GM19397 (cell line): ENCODE measurements around the gene SCG3.
"Not testable (repeated sequence)": the region's sequence is repeated elsewhere in the genome, so short reads cannot be mapped to it uniquely, and the experiment has no call there.

ENCODE experiments used
- ATAC-seq: cut with Tn5 transposase; IDR thresholded peaks from one replicate; pipeline ENCODE4 v1.9.1; 2021; ENCODE audit warnings: mild to moderate bottlenecking, moderate library complexity; ENCODE audit not compliant: unreplicated experiment

SCG3 gene

DNA sequence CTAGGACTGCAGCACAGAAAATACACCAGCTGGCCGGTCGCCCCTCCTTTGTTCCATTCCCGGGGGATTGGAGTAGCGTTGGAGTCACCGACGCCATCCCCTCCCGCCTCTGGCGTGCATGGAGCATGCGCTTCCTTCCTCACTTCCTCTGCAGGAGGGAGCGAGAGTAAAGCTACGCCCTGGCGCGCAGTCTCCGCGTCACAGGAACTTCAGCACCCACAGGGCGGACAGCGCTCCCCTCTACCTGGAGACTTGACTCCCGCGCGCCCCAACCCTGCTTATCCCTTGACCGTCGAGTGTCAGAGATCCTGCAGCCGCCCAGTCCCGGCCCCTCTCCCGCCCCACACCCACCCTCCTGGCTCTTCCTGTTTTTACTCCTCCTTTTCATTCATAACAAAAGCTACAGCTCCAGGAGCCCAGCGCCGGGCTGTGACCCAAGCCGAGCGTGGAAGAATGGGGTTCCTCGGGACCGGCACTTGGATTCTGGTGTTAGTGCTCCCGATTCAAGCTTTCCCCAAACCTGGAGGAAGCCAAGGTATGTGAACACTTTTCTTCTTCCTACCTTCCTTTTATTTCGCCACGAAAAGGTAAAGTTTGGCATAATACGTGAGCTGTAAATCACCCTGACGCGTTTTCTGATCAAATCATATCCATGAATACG, at the start of gene SCG3:
Gene SCG3 (plus strand): TSS at position 201 of the 661 bp plus-strand sequence. CDS start 253 bp downstream, at position 454.
- no peak for ATAC-seq

DNA sequence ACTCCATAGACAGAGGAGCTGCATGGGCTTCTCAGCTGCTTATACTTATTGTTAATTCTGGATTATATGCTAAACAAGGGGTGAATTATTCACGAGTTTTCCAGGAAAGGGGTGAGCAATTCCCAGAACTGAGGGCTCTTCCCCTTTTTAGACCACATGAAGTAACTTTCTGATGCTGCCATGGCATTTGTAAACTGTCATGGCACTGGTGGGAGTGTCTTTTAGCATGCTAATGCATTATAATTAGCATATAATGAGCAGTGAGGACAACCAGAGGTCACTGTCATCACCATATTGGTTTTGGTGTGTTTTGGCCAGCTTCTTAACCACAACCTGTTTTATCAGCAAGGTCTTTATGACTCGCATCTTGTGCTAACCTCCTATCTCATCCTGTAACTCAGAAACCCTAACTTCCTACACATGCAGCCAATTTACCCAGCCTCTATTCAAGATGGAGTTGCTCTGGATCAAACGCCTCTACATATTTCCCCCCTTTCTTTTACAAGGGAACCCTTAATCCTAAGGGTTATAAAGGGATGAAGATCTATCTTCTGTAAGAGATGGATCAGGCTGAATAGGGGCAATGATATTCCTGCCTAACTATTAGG, 46.6 kb upstream of the SCG3 start:
- ATAC-seq = no peak

DNA sequence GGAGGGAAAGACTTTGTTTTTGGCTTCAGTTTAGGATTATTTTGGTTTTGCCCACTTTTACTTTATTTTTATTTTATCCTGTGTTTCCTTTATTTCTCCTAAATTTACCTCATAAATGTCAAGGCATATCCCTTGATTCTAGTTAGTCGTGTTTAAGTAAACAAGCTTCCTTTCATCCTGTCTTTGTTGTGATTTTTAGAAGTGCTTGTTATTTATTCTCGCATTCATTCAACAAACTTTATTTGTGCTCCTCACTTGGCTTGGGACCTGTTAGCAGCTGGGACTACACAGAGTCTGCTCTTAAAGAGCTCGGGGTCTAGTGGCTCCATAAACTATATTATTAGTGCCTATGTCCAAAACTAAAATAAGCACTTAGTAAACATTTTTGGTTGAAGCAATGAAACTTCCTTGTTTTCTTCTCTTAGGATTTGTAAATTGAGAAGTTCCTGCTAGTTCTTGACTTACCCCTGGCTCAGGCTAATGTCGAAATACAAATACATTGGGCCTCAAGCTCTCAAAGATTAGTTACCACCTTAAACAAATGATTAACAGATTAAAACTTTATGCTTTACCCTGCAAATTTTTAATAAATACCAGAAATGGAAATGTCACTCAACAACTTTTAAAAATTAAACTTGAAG, 39.7 kb upstream of the SCG3 start:
- ATAC-seq = no peak

DNA sequence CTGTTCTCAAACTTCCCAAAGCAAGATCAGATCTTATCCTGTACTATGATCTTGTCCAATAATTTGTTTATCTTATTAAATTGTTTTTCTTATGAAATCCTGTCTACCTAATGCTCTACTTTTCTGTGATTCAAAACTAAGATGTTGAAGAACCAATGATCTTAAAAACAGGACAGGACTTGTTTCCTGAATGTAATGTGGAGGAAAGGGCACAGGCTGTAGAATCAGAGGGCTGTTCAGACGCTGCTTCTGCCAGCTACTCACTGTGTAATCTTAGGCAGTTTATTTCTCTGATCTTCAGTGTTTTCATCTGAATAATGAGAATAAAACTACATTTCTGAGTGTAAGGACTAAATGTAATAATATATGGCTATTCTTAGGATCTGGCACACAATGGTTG, 38.6 kb upstream of the SCG3 start:
- no peak for ATAC-seq

DNA sequence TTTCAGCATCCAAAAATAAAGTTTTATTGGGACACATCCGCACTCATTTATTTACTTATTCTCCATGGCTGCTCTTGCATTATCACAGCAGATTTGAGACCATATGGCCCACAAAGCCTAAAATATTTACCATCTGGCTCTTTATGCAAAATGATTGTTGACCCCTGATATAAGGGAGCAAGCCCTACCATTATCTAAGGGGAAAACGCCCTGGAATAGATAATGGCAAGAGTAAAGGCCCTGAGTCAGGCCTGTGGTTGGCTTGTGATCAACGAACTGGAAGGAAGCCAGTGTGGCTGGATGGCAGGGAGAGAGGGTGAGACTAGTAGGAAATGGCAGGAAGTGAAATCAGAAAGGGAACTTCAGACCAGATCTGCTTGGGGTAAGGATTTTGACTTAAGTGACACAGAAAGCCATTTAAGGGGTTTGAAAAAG, 34.2 kb upstream of the SCG3 start:
- no peak for ATAC-seq

DNA sequence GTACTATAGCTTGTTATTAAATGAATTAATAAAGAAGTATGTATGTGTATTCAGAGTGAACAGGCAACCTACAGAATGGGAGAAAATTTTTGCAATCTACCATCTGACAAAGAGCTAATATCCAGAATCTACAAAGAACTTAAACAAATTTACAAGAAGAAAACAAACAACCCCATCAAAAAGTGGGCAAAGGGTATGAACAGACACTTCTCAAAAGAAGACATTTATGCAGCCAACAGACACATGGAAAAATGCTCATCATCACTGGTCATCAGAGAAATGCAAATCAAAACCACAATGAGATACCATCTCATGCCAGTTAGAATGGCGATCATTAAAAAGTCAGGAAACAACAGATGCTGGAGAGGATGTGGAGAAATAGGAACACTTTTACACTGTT, 33.2 kb upstream of the SCG3 start:
- not testable (repeated sequence) for ATAC-seq

DNA sequence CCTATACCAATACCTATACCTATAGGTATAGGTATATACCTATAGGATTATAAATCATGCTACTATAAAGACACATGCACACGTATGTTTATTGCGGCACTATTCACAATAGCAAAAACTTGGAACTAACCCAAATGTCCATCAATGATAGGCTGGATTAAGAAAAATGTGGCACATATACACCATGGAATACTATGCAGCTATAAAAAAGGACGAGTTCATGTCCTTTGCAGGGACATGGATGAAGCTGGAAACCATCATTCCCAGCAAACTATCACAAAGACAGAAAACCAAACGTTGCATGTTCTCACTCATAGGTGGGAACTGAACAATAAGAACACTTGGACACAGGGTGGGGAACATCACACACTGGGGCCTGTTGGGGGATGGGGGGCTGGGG, 32.7 kb upstream of the SCG3 start:
- ATAC-seq = not testable (repeated sequence)

DNA sequence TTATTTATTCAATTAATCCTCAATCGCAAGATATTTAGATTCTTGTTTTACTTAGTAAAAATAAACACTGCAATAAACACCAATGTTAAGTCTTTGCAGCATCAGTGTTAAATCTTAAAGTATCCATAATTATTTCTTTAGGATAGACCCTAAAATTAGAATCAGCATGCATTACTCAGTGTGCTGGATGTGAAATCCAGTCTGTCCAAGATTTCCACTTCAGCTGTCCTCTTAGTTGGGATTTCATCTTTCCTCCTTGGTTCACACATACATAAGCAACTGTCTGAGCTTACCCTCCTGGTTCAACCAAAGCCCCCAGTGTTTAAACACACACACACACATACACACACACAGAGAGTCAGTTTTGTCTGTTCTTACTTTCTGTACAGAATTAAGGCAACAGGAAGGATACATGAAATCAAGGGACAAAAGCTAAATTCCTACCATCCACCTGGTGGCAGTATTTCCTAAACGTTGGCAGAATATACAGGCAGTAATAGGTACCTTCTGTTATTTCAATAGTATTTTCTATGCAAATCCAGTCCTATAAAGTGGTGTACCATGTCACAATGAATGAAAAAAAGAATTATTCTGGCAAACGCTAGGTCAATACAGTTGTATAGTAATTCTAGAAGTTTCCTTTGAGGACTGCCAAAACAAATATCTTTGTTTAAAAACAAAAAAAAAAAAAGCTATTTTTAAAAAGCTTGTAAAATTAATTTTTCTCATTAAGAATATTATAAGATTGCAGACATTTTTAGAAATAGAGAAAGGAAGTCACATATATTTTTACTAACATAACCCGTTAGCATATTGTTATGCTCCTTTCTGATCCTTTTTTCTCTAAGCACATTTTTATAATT, 31.4 kb upstream of the SCG3 start:
- ATAC-seq = no peak

DNA sequence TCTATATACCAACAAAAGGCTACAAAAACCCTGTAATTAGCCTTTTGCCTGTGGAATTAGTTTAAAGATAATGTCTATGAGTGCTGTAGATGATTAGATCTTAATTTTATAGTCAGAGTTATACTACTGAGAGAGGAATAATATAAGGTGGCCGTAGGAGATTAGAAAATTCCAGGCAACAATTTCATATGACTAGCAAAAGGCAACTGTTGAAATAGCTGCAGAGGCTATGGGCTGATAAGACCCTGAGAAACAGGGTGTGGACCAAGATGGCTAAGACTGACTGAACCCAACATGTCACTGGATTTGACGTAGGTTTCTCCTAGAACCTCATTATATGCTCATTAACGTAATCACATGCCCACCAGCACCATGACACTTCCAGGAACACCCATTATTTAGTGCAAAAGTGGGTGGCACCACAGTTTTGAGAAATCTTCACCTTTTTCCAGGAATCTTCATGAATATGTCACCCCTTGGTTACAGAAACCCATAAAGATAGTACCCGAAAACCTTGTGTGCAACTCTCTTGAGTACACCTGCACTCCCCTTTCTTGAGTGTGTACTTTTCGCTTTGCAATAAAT, 29.1 kb upstream of the SCG3 start:
- ATAC-seq = no peak

DNA sequence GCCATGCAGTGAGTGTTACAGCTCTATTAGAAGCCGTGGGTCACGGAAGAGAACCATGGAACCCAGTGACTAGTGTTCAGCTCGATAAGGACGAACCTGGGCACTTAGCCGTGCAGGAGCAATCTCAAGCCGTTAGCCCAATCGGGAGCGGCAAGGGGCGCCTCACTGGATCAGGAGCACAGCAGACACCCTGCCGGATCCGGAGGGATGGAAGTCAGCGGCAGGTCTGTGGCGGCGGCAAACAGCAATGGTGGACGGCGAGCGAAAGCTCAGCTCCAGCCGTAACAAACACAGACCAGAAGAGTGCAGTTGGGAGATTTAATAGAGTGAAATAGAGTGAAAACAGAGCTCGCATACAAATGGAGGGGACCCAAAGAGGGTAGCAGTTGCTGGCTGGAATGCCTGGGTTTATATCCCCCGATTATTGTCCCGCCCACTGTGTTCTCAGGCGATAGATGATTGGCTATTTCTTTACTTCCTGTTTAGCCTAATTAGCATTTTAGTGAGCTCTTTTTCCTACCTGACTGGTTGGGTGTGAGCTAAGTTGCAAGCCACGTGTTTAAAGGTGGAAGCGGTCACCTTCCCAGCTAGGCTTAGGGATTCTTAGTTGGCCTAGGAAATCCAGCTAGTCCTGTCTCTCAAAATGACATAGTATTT, 25.8 kb upstream of the SCG3 start:
- ATAC-seq = not testable (repeated sequence)

DNA sequence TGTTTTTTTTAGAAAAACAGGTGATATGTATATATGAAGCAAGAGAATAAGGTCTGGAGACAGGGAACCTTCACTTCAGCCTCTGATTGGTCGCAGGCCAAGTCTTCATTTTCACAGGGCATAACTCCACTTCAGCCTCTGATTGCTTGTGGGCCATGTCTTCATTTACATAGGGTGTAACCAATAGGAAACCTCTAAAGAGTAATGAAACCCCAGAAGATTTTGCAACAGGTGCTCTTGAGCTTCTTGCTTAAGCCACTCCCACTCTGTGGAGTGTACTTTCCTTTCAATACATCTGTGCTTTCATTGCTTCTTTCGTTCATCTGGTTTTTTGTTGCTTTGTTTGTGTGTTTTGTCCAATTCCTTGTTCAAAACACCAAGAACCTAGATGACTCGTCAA, 22.6 kb upstream of the SCG3 start:
- no peak for ATAC-seq

DNA sequence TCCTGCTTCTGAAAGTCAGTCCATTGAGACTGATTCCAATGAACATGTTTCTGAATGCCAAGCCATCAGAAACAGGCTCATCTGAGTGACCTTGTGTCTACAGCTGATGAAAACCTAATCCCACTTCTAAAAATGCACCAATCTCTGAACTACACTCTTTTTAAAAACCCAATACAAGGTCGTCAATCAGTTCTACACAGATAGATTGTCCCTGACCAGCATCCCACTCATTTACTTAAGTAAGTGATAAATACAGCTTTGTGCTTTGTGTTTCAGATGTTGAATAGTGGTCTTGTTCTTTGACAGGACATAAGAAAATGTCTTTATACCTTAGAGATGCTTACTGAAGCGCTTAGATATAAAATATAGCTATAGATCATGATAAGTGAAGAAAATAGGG, 20.2 kb upstream of the SCG3 start:
- ATAC-seq = no peak

DNA sequence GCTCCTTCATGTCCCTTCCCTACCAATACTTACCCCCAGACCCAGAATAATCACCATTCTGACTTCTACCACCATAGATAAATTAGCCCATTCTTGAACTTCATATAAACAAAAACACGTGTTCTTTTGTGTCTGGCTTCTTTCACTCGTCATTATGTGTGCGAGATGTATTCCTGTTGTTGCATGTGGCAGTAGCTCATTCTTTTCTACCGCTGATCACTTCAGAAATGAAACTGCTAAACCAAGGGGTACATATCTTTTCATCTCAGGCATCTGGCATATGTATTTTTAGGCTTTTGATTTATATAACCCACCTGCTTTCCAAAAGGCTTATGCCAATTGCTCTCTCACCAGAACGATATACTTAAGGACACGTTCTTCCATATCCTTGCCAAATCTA, 13.8 kb upstream of the SCG3 start:
- no peak for ATAC-seq

DNA sequence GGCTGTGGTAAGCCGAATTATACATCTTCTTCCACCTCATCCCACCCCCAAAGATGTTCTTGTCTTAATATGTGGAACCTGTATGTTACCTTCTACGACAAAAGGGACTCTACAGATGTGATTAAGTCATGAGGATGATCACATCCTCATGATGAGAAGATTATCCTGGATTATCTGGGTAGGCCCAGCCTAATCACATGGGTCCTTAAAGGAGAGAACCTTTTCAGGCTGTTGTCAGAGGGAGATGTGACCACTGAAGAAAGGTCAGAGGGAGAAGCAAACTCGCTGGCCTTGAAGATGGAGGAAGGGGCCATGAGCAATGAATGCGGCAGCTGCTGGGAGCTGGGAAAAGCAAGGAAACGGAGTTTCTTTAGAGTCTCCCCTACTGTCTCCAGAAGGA, 12.9 kb upstream of the SCG3 start:
- ATAC-seq = no peak

DNA sequence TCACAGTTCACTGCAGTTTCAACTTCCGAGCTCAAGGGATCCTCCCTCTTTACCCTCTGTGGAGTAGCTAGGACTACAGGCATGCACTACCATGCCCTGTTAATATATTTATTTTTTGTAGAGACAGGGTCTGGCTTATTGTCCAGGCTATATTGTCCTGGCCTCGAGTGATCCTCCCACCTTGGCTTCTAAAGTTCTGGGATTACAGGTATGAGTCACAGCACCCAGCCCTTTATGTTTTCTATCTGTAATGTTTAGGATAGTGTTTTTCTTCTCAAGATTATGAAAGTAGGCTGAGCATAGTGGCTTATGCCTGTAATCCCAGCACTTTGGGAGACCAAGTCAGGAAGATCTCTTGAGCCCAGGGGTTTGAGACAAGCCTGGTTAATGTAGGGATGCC, 11.9 kb upstream of the SCG3 start:
- no peak for ATAC-seq

DNA sequence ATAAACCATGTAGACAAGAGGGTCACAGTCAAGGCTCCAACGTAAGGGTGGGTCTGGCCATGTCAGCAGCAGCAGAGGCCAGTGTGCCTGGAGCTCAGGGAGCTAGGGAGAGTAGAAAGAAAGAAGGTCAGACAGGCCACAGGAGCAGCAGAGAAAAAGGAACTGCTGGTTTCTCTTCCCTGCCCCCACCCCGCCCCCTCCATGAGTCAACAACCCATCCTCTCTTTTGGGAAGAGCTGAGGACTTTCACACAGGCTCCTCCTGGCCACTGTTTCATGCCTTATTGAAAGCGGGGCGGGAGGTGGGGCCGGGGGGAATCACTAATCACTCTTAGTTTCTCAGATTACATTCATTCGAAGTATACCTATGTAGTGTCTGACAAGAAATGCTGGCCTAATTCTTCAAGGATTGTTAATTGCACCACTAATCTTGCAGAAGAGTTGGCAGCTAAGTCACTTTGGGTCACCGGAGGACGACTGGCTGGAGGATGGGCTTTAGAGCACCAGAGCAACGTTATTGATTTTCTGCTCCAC, 9.1 kb upstream of the SCG3 start:
- ATAC-seq = no peak

DNA sequence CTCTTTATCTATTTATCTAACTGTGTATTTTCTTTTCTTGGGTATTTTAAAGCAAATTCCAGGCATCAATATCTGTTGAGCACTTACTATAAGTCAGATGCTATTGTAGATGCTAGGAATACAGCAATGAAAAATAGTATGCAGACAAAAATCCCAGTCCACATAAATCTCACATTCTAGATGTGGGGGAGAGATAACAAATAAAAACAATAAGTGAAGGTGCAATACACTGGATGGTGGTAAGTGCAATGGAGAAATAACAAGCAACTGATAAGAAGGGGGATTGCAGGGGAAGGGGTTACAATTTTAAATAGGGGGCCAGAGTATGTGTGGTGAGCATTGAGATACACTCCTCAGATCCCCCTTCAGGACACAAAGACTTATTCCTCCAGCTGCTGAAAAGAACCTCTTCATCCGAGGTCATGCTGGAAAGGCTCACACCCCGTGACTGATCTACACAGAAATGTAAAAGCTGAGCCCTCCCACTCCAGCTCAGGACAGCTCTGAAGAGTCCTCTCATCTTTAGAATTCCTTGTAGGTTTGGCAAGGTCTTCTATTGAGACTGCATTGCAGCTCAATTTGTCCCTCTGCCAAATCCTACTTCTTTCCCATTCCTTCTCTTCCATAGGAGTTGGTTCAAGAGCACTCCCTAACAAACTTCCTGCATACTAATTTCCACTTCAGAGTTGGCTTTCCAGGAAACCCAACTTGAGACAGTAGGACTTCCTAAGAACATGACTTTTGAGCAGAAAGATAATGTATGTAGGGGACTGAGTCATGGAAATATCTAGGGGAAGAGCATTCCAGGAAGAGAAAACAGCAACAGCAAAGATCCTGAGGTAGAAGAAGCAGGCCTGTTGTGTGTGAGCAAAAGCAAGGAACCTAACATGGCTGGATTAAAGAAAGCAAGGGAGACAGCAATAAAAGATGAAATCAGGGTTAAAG, 8.1 kb upstream of the SCG3 start:
- no peak for ATAC-seq

DNA sequence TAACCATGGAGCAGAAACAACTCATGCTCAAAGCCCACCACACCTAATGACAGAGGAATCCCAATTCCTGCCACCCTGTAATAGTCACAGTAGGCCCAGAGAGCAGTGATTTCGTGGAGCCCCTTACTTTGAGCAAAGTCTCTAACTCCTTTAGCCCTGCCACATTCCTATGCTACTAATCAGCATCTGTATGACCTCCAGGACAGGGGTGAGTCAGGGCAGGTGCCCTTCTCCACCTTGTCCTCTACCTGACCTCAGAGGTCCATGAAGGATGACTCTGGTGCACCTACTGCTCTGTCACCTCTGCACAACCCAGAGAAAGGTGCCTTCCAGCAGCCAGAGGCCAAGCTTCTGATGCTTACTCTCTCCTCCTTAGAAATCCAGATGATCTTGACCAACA, 6.1 kb upstream of the SCG3 start:
- no peak for ATAC-seq

DNA sequence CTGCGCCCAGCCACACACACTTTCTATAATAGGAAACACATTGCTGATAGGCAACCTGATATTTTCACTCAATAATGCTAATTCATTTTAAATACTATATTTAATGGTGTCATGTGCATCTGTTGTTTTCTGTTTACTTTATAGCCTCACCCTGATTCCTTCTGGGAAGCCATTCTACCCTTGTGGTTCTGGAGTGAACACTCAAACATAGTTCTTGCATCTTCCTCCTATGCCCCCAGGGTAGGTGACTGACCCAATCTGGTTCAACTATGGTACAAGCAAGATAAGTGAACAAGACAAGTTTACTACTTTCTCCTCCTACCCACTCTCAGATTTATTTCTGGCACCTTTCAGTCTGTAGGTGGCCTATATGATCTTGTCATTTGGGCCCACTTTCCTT, 4.3 kb upstream of the SCG3 start:
- ATAC-seq = no peak
